MG63 (cell line): ENCODE measurements around the gene ATAD1. TPM values are rescaled to one million over a fixed set of nuclear protein-coding genes. Genes with fewer than 3 reads are reported as not detected.
"Not testable (repeated sequence)": the region's sequence is repeated elsewhere in the genome, so short reads cannot be mapped to it uniquely, and the experiment has no call there.

ENCODE experiments used
- DNase-seq: peaks from one replicate; pipeline ENCODE4 v3.0.0-alpha.2; 2020
- H3K27me3 ChIP-seq: fragments of 250-450 bp; sonication (Bioruptor Pico); 2 replicates; pipeline ENCODE4 v1.5.1; 2020; ENCODE audit warnings: mild to moderate bottlenecking, moderate library complexity
- H3K36me3 ChIP-seq: fragments of 250-450 bp; sonication (Bioruptor Pico); 2 replicates; pipeline ENCODE4 v1.5.1; 2020; ENCODE audit warnings: mild to moderate bottlenecking, moderate library complexity
- H3K4me3 ChIP-seq: fragments of 250-450 bp; sonication (Bioruptor Pico); 2 replicates; pipeline ENCODE4 v1.5.1; 2020; ENCODE audit warnings: mild to moderate bottlenecking, moderate library complexity
- H3K9me3 ChIP-seq: fragments of 250-450 bp; sonication (Bioruptor Pico); 2 replicates; pipeline ENCODE4 v1.5.1; 2020; ENCODE audit warnings: mild to moderate bottlenecking, moderate library complexity
- total RNA-seq: library from RNA; depleted of rRNA; stranded (reverse); fragments of >200 nt; shearing (Covaris generic); gene quantifications from 2 replicates; pipeline ENCODE4 v1.2.3, GENCODE V29; 2014; ENCODE audit warnings: low replicate concordance

The ATAD1 gene
- total RNA-seq, 1 experiment from 2014 or later: 26.9 TPM

GRCh38 chr10:87751274-87751673, 66.8 kb downstream of the ATAD1 start:
- Histone ChIP-seq H3K27me3 (no peaks in the 10 kb centered on the region), H3K9me3 (no peaks in the 10 kb centered on the region), H3K4me3 (no peak overlapping the region), H3K36me3 (peaks cover 28% of the 10 kb centered on the region)
- no peak for DNase-seq

GRCh38 chr10:87750817-87751216, 67.2 kb downstream of the ATAD1 start:
- H3K4me3 ChIP-seq: no peak overlapping the region
- H3K27me3 ChIP-seq: no peaks in the 10 kb centered on the region
- peaks cover 29% of the 10 kb centered on the region for H3K36me3 ChIP-seq
- no peak for DNase-seq
- H3K9me3 ChIP-seq: no peaks in the 10 kb centered on the region

- H3K27me3 ChIP-seq: no peaks in the 10 kb centered on the region
- H3K4me3 ChIP-seq: no peak overlapping the region
- H3K36me3 ChIP-seq: peaks cover 31% of the 10 kb centered on the region
- no peak for DNase-seq
- H3K9me3 ChIP-seq: no peaks in the 10 kb centered on the region
These were observed 67.9 kb downstream of the ATAD1 start for GRCh38 chr10:87750001-87750671.

- not testable (repeated sequence) for H3K9me3 ChIP-seq, H3K4me3 ChIP-seq, H3K27me3 ChIP-seq, DNase-seq
- H3K36me3 ChIP-seq: peaks cover 16% of the 10 kb centered on the region
These were observed 69.8 kb downstream of the ATAD1 start for GRCh38 chr10:87748244-87748643.

GRCh38 chr10:87746911-87747310, 71.1 kb downstream of the ATAD1 start:
- peaks cover 8% of the 10 kb centered on the region for H3K36me3 ChIP-seq
- no peak for DNase-seq

GRCh38 chr10:87744606-87745005, 73.4 kb downstream of the ATAD1 start:
- peaks cover 5% of the 10 kb centered on the region for H3K36me3 ChIP-seq
- no peaks in the 10 kb centered on the region for H3K9me3 ChIP-seq
- no peak for DNase-seq

More at GRCh38 chr10:87746911-87747310, 71.1 kb downstream of the ATAD1 start:
- Histone ChIP-seq H3K27me3 (no peaks in the 10 kb centered on the region), H3K4me3 (no peak overlapping the region), H3K9me3 (no peaks in the 10 kb centered on the region)

GRCh38 chr10:87742992-87743610, 74.9 kb downstream of the ATAD1 start:
- H3K36me3 ChIP-seq, H3K9me3 ChIP-seq, DNase-seq, H3K4me3 ChIP-seq, H3K27me3 ChIP-seq: not testable (repeated sequence)

More at GRCh38 chr10:87744606-87745005, 73.4 kb downstream of the ATAD1 start:
- Histone ChIP-seq H3K27me3 (no peaks in the 10 kb centered on the region), H3K4me3 (no peak overlapping the region)

- Histone ChIP-seq H3K36me3 (0 out of 2 replicates have a peak, but pooled peaks cover under 1% of the 10 kb centered on the region), H3K27me3 (no peaks in the 10 kb centered on the region), H3K4me3 (no peak overlapping the region), H3K9me3 (no peaks in the 10 kb centered on the region)
- DNase-seq: no peak
These were observed 77.8 kb downstream of the ATAD1 start for GRCh38 chr10:87740254-87740655.

GRCh38 chr10:87739703-87740102, 78.3 kb downstream of the ATAD1 start:
- DNase-seq: no peak
- H3K27me3 ChIP-seq: no peaks in the 10 kb centered on the region
- no peaks in the 10 kb centered on the region for H3K36me3 ChIP-seq
- no peaks in the 10 kb centered on the region for H3K9me3 ChIP-seq
- H3K4me3 ChIP-seq: no peak overlapping the region

GRCh38 chr10:87738253-87738652, 79.8 kb downstream of the ATAD1 start:
- H3K9me3 ChIP-seq, H3K27me3 ChIP-seq, DNase-seq, H3K36me3 ChIP-seq, H3K4me3 ChIP-seq: not testable (repeated sequence)

GRCh38 chr10:87734987-87735827, 82.8 kb downstream of the ATAD1 start:
- H3K4me3 ChIP-seq: no peak overlapping the region
- no peaks in the 10 kb centered on the region for H3K27me3 ChIP-seq
- peak; percentile 61 for DNase-seq
- H3K36me3 ChIP-seq: no peaks in the 10 kb centered on the region
- no peaks in the 10 kb centered on the region for H3K9me3 ChIP-seq

GRCh38 chr10:87733081-87733480, 84.9 kb downstream of the ATAD1 start:
- Histone ChIP-seq H3K9me3 (no peaks in the 10 kb centered on the region), H3K27me3 (no peaks in the 10 kb centered on the region), H3K4me3 (no peak overlapping the region), H3K36me3 (no peaks in the 10 kb centered on the region)
- DNase-seq: no peak

- Histone ChIP-seq H3K27me3 (no peaks in the 10 kb centered on the region), H3K4me3 (no peak overlapping the region), H3K9me3 (no peaks in the 10 kb centered on the region), H3K36me3 (no peaks in the 10 kb centered on the region; the same call in 1 of the 2 replicates)
- DNase-seq: no peak
These were observed 88.1 kb downstream of the ATAD1 start for GRCh38 chr10:87729940-87730339.

GRCh38 chr10:87724789-87725188, 93.2 kb downstream of the ATAD1 start:
- no peak for DNase-seq
- Histone ChIP-seq H3K9me3 (no peaks in the 10 kb centered on the region), H3K4me3 (no peak overlapping the region), H3K36me3 (no peaks in the 10 kb centered on the region; the same call in 1 of the 2 replicates), H3K27me3 (no peaks in the 10 kb centered on the region)

GRCh38 chr10:87723500-87723899, 94.5 kb downstream of the ATAD1 start:
- Histone ChIP-seq H3K36me3 (no peaks in the 10 kb centered on the region; the same call in 1 of the 2 replicates), H3K9me3 (no peaks in the 10 kb centered on the region), H3K27me3 (no peaks in the 10 kb centered on the region), H3K4me3 (no peak overlapping the region)
- DNase-seq: no peak

GRCh38 chr10:87722716-87723115, 95.3 kb downstream of the ATAD1 start:
- no peak for DNase-seq
- H3K9me3 ChIP-seq: no peaks in the 10 kb centered on the region
- no peak overlapping the region for H3K4me3 ChIP-seq
- no peaks in the 10 kb centered on the region for H3K27me3 ChIP-seq
- H3K36me3 ChIP-seq: no peaks in the 10 kb centered on the region; the same call in 1 of the 2 replicates

- H3K4me3 ChIP-seq: no peak overlapping the region
- no peak for DNase-seq
- H3K27me3 ChIP-seq: no peaks in the 10 kb centered on the region
- no peaks in the 10 kb centered on the region for H3K9me3 ChIP-seq
- H3K36me3 ChIP-seq: no peaks in the 10 kb centered on the region
These were observed 96.2 kb downstream of the ATAD1 start for GRCh38 chr10:87721781-87722180.
